Head of caudate nucleus (tissue), 42 donors: ENCODE data around the gene PROM2.

Source experiments
- DNase-seq, 42 donors: peaks; one replicate each; pipeline versions ENCODE4 v3.0.0 to v3.0.0-alpha.2; 2020 to 2021; ENCODE audit warnings: mixed read lengths in 7 of 42
- intact Hi-C: fragments of 100-400 bp; cut with DNase I; formaldehyde crosslinking; loops from one replicate; pipeline ENCODE4 v1.15.0; 2022

The PROM2 gene

DNA sequence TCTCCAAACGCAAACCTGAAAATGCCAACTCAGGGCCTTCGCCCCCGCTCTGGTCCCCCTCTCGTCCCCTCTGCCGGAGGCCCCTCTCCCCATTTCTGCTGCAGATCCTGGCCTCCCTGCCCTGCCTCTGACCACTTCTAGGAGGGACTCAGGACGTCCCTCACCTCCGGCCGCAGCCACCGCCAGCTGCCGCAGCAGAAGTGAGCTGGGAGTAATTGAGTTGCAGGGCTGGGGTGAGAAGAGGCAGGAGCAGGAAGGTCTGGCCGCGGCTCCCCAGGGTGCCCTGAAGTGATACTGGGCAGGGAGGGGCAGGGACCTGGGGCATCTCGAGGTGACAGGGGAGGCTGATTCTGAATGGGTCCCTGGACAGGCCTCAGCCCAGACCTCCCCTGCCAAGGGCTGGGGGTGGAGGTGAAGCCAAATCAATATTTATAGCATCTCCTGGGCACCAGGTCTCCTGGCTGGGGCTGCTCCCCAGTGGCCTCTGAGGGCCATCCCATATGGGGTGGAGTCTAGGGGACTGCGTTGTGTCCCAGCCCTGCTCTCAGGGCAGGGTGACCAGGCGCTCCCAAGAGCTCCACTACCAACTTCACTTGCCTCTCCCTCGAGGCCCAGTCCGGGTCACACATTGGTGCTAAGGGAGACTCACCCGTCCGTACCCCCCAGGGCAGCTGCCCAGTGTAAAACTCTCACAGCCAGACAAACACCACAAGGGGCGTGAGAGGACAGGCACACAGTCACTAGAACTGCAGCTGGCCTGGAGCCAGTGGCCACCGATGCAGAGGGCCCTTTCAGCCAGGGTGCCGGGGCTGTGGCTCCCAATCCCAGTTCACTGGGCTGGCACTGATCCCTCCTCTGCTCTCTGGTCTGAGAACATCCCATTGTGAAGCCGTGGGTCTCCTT, 55.9 kb downstream of the PROM2 start:
- intact Hi-C loops, result no loop called here
- peak; percentile 30 to 89 (median 69) for DNase-seq

GRCh38 chr2:95330794-95331338, 56.6 kb downstream of the PROM2 start:
- intact Hi-C loops, result no loop called here
- no peak for DNase-seq

DNA sequence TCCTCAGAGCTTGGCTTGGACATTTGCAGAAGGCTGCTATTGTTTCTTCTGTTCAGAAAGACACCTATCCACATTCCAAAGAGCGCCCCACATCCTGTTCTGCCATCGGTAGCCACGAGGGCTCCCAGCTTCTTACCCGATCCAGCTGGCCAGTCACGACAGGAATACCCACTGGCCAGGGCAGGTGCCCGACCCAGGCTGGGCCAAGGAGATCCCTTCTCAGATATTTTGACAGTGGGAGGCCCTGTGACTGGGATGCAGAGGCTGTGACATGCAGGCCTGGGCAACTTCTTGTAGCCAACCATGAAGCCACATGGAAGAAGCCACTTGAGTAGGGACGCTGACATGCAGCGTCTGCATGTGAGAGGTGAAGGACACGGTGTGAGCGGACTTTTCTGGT, 57.4 kb downstream of the PROM2 start:
- DNase-seq, result no peak
- intact Hi-C loops, result no loop called here

DNA sequence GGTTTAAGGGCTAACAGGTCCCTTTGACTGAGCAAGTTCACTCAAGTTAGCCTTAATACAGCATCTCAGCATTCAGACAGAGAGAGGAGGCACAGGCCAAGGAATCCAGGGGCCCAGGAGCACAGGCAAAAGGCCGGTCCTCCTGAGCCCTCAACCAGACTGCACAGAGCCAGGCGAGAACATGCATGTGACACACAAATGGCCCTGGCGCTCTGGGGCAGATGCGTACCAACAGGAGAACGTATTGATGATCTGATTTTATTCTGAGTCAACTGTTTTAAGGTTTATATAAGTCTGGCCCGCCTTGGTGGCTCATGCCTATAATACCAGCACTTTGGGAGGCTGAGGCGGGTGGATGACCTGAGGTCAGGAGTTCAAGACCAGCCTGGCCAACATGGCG, 57.8 kb downstream of the PROM2 start:
- DNase-seq, result no peak
- intact Hi-C loops, result no loop called here

GRCh38 chr2:95333056-95333455, 58.8 kb downstream of the PROM2 start:
- no peak for DNase-seq
- intact Hi-C loops, result no loop called here

DNA sequence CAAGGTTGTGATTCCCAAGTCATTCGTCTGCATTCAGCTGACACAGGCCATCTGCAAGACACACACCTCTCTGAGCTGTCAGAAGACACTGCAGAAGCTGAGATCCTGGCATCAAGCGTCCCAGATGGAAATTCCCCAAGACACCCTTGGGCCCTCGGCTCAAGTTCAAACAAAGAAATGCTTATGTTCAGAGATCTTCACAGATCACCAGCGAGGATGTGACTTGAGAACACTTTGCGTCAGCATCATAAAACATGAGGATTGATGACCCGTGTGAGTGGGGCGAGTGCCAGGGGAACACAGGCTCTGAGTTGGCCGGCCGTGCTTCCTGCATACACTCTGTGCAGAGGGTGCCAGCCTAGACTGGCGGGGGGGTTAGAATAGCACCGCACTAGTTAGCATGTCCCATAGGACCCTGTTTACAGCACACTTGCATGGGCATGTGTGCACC, 59.7 kb downstream of the PROM2 start:
- DNase-seq, result no peak
- intact Hi-C loops, result no loop called here

- DNase-seq, result no peak
- intact Hi-C loops, result no loop called here
Observed at GRCh38 chr2:95334916-95335641, 60.8 kb downstream of the PROM2 start.

GRCh38 chr2:95336406-95336805, 62.2 kb downstream of the PROM2 start:
- intact Hi-C loops, result no loop called here
- no peak for DNase-seq

GRCh38 chr2:95337829-95338228, 63.6 kb downstream of the PROM2 start:
- intact Hi-C loops, result no loop called here
- DNase-seq, result no peak
